HepG2 (cell line): ENCODE data around the gene CORT. TPM values are rescaled to one million over a fixed set of nuclear protein-coding genes. Genes with fewer than 3 reads are reported as not detected.

Source experiments
- AHR ChIP-seq: IDR thresholded peaks from 2 replicates; pipeline ENCODE4 v1.6.1; 2018; ENCODE audit warnings: missing genetic modification reagents, missing compliant biosample characterization
- HDAC1 ChIP-seq: sonication (generic); formaldehyde crosslinking; IDR thresholded peaks from 2 replicates; pipeline ENCODE4 v1.5.1; 2020; ENCODE audit warnings: mild to moderate bottlenecking, missing genetic modification reagents
- IRX3 ChIP-seq: sonication (generic); formaldehyde crosslinking; IDR thresholded peaks from 2 replicates; pipeline ENCODE4 v1.8.1; 2023; ENCODE audit warnings: mild to moderate bottlenecking, low read depth, missing genetic modification reagents, borderline replicate concordance
- KLF16 ChIP-seq, 2 experiments: sonication (generic) in 1 of 2; formaldehyde crosslinking in 1 of 2; IDR thresholded peaks; 2 replicates each; pipeline versions ENCODE4 v1.6.1 to v1.8.0; 2016 to 2023; ENCODE audit warnings: missing genetic modification reagents in 2 of 2, missing compliant biosample characterization in 1 of 2
- KLF9 ChIP-seq: IDR thresholded peaks from 2 replicates; pipeline ENCODE4 v1.6.1; 2016; ENCODE audit warnings: low read depth
- NCOA1 ChIP-seq: sonication (generic); formaldehyde crosslinking; IDR thresholded peaks from 2 replicates; pipeline ENCODE4 v1.9.0; 2021; ENCODE audit warnings: missing genetic modification reagents
- PRMT3 ChIP-seq: sonication (generic); formaldehyde crosslinking; IDR thresholded peaks from 2 replicates; pipeline ENCODE4 v1.8.1; 2022; ENCODE audit warnings: low read depth, mild to moderate bottlenecking, moderate library complexity, missing genetic modification reagents, borderline replicate concordance
- RARA ChIP-seq: IDR thresholded peaks from 2 replicates; pipeline ENCODE4 v1.6.1; 2016; ENCODE audit warnings: missing genetic modification reagents, missing compliant biosample characterization
- XRCC5 ChIP-seq: fragments of 200-400 bp; formaldehyde crosslinking; optimal IDR thresholded peaks from 2 replicates; pipeline ENCODE3; 2017; ENCODE audit warnings: mild to moderate bottlenecking, low read length
- ZMAT3 ChIP-seq: sonication (generic); formaldehyde crosslinking; conservative IDR thresholded peaks from 2 replicates; pipeline ENCODE4 v1.7.0; 2021; ENCODE audit warnings: missing genetic modification reagents
- ZNF101 ChIP-seq: sonication (generic); formaldehyde crosslinking; IDR thresholded peaks from 2 replicates; pipeline ENCODE4 v1.4.0; 2020; ENCODE audit warnings: mild to moderate bottlenecking, low read depth, missing genetic modification reagents, borderline replicate concordance
- ZNF230 ChIP-seq: sonication (generic); formaldehyde crosslinking; IDR thresholded peaks from 2 replicates; pipeline ENCODE4 v1.4.0; 2020; ENCODE audit warnings: mild to moderate bottlenecking, missing genetic modification reagents
- ZNF709 ChIP-seq: sonication (generic); formaldehyde crosslinking; IDR thresholded peaks from 2 replicates; pipeline ENCODE4 v1.5.0; 2020; ENCODE audit warnings: mild to moderate bottlenecking, missing genetic modification reagents
- polyA plus RNA-seq, 8 experiments: library from polyadenylated mRNA; depleted of rRNA in 3 of 8; stranded (reverse) in 7 of 8; unstranded in 1 of 8; fragments of >200 nt; fragmentation: Illumina TruSeq in 4 of 8; extraction: Trizol in 4 of 8; gene quantifications; 2 replicates each; pipeline versions ENCODE4 v1.2.1 to v1.2.3, GENCODE V29; 2011 to 2016; ENCODE audit warnings: low read depth in 4 of 8, missing spikeins in 1 of 8, mixed read lengths in 1 of 8; ENCODE audit not compliant: insufficient read depth in 1 of 8
- total RNA-seq, 5 experiments: library from RNA; depleted of rRNA; stranded (reverse); fragments of >200 nt; fragmentation: Illumina TruSeq; extraction: Trizol; gene quantifications; 2 replicates each; pipeline ENCODE4 v1.2.3, GENCODE V29; 2016; ENCODE audit warnings: low read depth in 1 of 5
- TF ChIP-seq, protein P1 (sequence below): sonication (generic); formaldehyde crosslinking; IDR thresholded peaks from 2 replicates; pipeline ENCODE4 v1.4.0; 2020; ENCODE audit warnings: missing genetic modification reagents, borderline replicate concordance
- TF ChIP-seq, protein P2 (sequence below): sonication (generic); formaldehyde crosslinking; IDR thresholded peaks from 2 replicates; pipeline ENCODE4 v1.4.0; 2020; ENCODE audit warnings: missing genetic modification reagents, low read depth, mild to moderate bottlenecking, borderline replicate concordance
- TF ChIP-seq, protein P3 (sequence below): sonication (generic); formaldehyde crosslinking; IDR thresholded peaks from 2 replicates; pipeline ENCODE4 v1.8.0; 2022; ENCODE audit warnings: mild to moderate bottlenecking, missing genetic modification reagents, moderate library complexity
- TF ChIP-seq, protein P4 (sequence below): fragments of 450-650 bp; IDR thresholded peaks from 2 replicates; pipeline ENCODE4 v1.6.1; 2017
- TF ChIP-seq, protein P5 (sequence below): IDR thresholded peaks from 2 replicates; pipeline ENCODE4 v1.6.1; 2016; ENCODE audit warnings: low read depth, control low read depth
- TF ChIP-seq, protein P6 (sequence below): sonication (generic); formaldehyde crosslinking; IDR thresholded peaks from 2 replicates; pipeline ENCODE4 v1.4.0; 2020; ENCODE audit warnings: mild to moderate bottlenecking, missing genetic modification reagents

CORT gene
- total and polyA plus RNA-seq, 2 of the 13 experiments (the other 11 are each of a cell fraction or from before 2014, with no cell fraction given): 0.11 to 0.62 TPM

DNA sequence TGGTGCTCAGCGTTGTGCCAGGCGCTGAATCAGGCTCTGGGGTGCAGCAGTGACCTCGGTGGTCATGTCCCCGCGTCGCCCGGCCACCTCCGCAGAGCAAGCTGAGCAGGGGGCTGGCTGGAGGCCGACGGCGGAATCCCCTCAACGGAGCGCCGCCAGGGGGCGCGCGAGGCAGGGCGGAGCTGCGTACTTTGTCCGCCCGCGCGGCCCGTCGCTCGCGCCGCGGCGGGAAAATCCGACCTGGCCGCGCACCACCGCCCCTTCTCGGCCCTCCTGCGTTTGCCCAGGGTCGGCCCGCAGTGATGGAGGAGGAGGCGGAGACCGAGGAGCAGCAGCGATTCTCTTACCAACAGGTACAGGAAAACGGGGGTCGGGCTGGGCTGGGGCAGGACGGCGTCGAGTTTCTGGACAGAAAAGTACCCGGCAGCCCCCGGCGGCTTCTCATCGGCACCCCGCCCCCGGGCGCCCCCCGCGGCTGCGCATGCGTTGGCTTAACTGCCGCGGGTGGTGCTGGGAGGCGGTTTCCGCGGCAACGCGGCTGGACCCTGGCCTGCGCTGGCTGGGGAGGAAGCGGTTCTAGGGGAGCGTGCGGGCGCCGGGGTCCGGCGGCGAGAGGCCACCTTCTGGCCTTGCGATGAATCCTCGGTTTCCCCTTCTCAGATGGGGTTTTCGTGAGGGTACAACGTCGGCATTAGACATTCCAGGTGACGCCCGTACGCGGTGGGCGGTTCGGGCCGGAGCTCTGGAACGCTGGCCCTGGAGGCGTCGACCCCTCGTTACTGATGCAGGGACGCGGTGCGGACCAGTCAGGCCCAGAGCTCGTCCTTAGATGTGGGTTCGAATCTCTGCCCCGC lies 19.4 kb upstream of the CORT start, which contains the start of gene CENPS (continued):
- TF ChIP-seq, protein P1, sequence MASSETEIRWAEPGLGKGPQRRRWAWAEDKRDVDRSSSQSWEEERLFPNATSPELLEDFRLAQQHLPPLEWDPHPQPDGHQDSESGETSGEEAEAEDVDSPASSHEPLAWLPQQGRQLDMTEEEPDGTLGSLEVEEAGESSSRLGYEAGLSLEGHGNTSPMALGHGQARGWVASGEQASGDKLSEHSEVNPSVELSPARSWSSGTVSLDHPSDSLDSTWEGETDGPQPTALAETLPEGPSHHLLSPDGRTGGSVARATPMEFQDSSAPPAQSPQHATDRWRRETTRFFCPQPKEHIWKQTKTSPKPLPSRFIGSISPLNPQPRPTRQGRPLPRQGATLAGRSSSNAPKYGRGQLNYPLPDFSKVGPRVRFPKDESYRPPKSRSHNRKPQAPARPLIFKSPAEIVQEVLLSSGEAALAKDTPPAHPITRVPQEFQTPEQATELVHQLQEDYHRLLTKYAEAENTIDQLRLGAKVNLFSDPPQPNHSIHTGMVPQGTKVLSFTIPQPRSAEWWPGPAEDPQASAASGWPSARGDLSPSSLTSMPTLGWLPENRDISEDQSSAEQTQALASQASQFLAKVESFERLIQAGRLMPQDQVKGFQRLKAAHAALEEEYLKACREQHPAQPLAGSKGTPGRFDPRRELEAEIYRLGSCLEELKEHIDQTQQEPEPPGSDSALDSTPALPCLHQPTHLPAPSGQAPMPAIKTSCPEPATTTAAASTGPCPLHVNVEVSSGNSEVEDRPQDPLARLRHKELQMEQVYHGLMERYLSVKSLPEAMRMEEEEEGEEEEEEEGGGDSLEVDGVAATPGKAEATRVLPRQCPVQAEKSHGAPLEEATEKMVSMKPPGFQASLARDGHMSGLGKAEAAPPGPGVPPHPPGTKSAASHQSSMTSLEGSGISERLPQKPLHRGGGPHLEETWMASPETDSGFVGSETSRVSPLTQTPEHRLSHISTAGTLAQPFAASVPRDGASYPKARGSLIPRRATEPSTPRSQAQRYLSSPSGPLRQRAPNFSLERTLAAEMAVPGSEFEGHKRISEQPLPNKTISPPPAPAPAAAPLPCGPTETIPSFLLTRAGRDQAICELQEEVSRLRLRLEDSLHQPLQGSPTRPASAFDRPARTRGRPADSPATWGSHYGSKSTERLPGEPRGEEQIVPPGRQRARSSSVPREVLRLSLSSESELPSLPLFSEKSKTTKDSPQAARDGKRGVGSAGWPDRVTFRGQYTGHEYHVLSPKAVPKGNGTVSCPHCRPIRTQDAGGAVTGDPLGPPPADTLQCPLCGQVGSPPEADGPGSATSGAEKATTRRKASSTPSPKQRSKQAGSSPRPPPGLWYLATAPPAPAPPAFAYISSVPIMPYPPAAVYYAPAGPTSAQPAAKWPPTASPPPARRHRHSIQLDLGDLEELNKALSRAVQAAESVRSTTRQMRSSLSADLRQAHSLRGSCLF (CRISPR knock-in tag): no peak
- TF ChIP-seq, protein P2, sequence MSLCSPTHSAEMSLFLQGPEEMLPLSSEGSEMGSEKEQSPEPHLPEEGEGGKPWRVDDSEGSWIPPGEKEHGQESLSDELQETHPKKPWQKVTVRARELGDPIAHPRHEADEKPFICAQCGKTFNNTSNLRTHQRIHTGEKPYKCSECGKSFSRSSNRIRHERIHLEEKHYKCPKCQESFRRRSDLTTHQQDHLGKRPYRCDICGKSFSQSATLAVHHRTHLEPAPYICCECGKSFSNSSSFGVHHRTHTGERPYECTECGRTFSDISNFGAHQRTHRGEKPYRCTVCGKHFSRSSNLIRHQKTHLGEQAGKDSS: peak; percentile 80
- TF ChIP-seq, protein P3, sequence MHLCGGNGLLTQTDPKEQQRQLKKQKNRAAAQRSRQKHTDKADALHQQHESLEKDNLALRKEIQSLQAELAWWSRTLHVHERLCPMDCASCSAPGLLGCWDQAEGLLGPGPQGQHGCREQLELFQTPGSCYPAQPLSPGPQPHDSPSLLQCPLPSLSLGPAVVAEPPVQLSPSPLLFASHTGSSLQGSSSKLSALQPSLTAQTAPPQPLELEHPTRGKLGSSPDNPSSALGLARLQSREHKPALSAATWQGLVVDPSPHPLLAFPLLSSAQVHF (CRISPR knock-in tag): peak; percentile 99
- peak; percentile 98 for TF ChIP-seq HDAC1
- TF ChIP-seq NCOA1: peak; percentile 69; the same call in 1 of the 2 replicates
- peak; percentile 78 for TF ChIP-seq AHR (CRISPR knock-in tag)
- peak; percentile 94 for TF ChIP-seq XRCC5
- TF ChIP-seq KLF9 (CRISPR knock-in tag): peak; percentile 56; the same call in 1 of the 2 replicates
- peak; percentile 74; the same call in 1 of the 2 replicates for TF ChIP-seq ZMAT3 (CRISPR knock-in tag)
- peak; percentile 91 for TF ChIP-seq ZNF230 (CRISPR knock-in tag)
- peak; percentile 98; the same call in 1 of the 2 replicates for TF ChIP-seq IRX3 (CRISPR knock-in tag)
- TF ChIP-seq, protein P4, sequence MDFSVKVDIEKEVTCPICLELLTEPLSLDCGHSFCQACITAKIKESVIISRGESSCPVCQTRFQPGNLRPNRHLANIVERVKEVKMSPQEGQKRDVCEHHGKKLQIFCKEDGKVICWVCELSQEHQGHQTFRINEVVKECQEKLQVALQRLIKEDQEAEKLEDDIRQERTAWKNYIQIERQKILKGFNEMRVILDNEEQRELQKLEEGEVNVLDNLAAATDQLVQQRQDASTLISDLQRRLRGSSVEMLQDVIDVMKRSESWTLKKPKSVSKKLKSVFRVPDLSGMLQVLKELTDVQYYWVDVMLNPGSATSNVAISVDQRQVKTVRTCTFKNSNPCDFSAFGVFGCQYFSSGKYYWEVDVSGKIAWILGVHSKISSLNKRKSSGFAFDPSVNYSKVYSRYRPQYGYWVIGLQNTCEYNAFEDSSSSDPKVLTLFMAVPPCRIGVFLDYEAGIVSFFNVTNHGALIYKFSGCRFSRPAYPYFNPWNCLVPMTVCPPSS: no peak
- TF ChIP-seq ZNF101 (CRISPR knock-in tag): peak; percentile 69; the same call in 1 of the 2 replicates
- peak; percentile 82; the same call in 1 of the 2 replicates for TF ChIP-seq ZNF709 (CRISPR knock-in tag)
- peak; percentile 86; the same call in 1 of the 2 replicates for TF ChIP-seq PRMT3 (CRISPR knock-in tag)
- TF ChIP-seq KLF16 (CRISPR knock-in tag; IDR thresholded peaks at IDR 0.05): peak in 1 of 2 experiments; percentile 99; a peak in 3 of 4 replicates
- TF ChIP-seq, protein P5, sequence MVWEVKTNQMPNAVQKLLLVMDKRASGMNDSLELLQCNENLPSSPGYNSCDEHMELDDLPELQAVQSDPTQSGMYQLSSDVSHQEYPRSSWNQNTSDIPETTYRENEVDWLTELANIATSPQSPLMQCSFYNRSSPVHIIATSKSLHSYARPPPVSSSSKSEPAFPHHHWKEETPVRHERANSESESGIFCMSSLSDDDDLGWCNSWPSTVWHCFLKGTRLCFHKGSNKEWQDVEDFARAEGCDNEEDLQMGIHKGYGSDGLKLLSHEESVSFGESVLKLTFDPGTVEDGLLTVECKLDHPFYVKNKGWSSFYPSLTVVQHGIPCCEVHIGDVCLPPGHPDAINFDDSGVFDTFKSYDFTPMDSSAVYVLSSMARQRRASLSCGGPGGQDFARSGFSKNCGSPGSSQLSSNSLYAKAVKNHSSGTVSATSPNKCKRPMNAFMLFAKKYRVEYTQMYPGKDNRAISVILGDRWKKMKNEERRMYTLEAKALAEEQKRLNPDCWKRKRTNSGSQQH: peak; percentile 94
- TF ChIP-seq RARA (CRISPR knock-in tag): peak; percentile 24
- TF ChIP-seq, protein P6, sequence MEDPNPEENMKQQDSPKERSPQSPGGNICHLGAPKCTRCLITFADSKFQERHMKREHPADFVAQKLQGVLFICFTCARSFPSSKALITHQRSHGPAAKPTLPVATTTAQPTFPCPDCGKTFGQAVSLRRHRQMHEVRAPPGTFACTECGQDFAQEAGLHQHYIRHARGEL (CRISPR knock-in tag): no peak
